Memory B cell (primary cell): ENCODE measurements around the gene GFPT1.

Experiments used
- ATAC-seq: fragments of 150-1000 bp; cut with Tn5 transposase; 2 replicates; pipeline ENCODE4 v1.10.0; 2021; ENCODE audit warnings: low read depth, mild to moderate bottlenecking, moderate library complexity
- DNase-seq, 2 donors: peaks; one replicate each; pipeline ENCODE4 v3.0.0; 2022; ENCODE audit warnings: low spot score in 2 of 2
- H3K27ac Mint-ChIP-seq: one replicate; pipeline ENCODE4 v1.8.0; 2022; ENCODE audit warnings: mild to moderate bottlenecking, moderate library complexity, mixed read lengths
- H3K27me3 Mint-ChIP-seq: one replicate; pipeline ENCODE4 v1.8.0; 2022; ENCODE audit warnings: mixed read lengths
- H3K36me3 Mint-ChIP-seq: one replicate; pipeline ENCODE4 v1.8.0; 2022; ENCODE audit warnings: mild to moderate bottlenecking, mixed read lengths
- H3K4me1 Mint-ChIP-seq: one replicate; pipeline ENCODE4 v1.8.0; 2022; ENCODE audit warnings: mixed read lengths
- H3K4me3 Mint-ChIP-seq: one replicate; pipeline ENCODE4 v1.8.0; 2022; ENCODE audit warnings: mild to moderate bottlenecking, moderate library complexity, mixed read lengths
- H3K9me3 Mint-ChIP-seq: one replicate; pipeline ENCODE4 v1.8.0; 2022; ENCODE audit warnings: mixed read lengths

The GFPT1 gene

GRCh38 chr2:69393963-69394362, 6.9 kb upstream of the GFPT1 start:
- Mint-ChIP-seq H3K4me3 (no peak overlapping the region), H3K9me3 (no peaks in the 10 kb centered on the region), H3K27me3 (no peaks in the 10 kb centered on the region), H3K27ac (no peak overlapping the region), H3K36me3 (peaks cover 16% of the 10 kb centered on the region), H3K4me1 (no peaks in the 10 kb centered on the region)
- ATAC-seq, result no peak
- DNase-seq, result no peak

GRCh38 chr2:69390471-69390870, 3.4 kb upstream of the GFPT1 start:
- no peak overlapping the region for H3K4me3 Mint-ChIP-seq
- H3K36me3 Mint-ChIP-seq, result peaks cover 10% of the 10 kb centered on the region
- no peak for DNase-seq
- no peaks in the 10 kb centered on the region for H3K27me3 Mint-ChIP-seq
- H3K9me3 Mint-ChIP-seq, result no peaks in the 10 kb centered on the region
- peaks cover 14% of the 10 kb centered on the region for H3K4me1 Mint-ChIP-seq
- no peak for ATAC-seq
- H3K27ac Mint-ChIP-seq, result no peak overlapping the region

GRCh38 chr2:69390001-69390400, 3.0 kb upstream of the GFPT1 start:
- Mint-ChIP-seq H3K27ac (no peak overlapping the region), H3K36me3 (peaks cover 9% of the 10 kb centered on the region), H3K27me3 (no peaks in the 10 kb centered on the region), H3K4me3 (no peak overlapping the region), H3K9me3 (no peaks in the 10 kb centered on the region), H3K4me1 (peaks cover 14% of the 10 kb centered on the region)
- DNase-seq, result no peak
- no peak for ATAC-seq

- no peak overlapping the region for H3K4me3 Mint-ChIP-seq
- no peaks in the 10 kb centered on the region for H3K27me3 Mint-ChIP-seq
- H3K9me3 Mint-ChIP-seq, result no peaks in the 10 kb centered on the region
- no peak for ATAC-seq
- peaks cover 4% of the 10 kb centered on the region for H3K36me3 Mint-ChIP-seq
- no peak overlapping the region for H3K27ac Mint-ChIP-seq
- peaks cover 14% of the 10 kb centered on the region for H3K4me1 Mint-ChIP-seq
- DNase-seq, result no peak
Observed at GRCh38 chr2:69389271-69389670, 2.2 kb upstream of the GFPT1 start.

- no peak for ATAC-seq
- no peaks in the 10 kb centered on the region for H3K9me3 Mint-ChIP-seq
- no peak for DNase-seq
- peak overlapping the region; percentile 88 for H3K27ac Mint-ChIP-seq
- H3K4me1 Mint-ChIP-seq, result peaks cover 17% of the 10 kb centered on the region
- H3K4me3 Mint-ChIP-seq, result peak overlapping the region; percentile 96
- H3K36me3 Mint-ChIP-seq, result no peaks in the 10 kb centered on the region
- H3K27me3 Mint-ChIP-seq, result no peaks in the 10 kb centered on the region
Observed at GRCh38 chr2:69387770-69388481, 899 bp upstream of the GFPT1 start.

GRCh38 chr2:69386360-69386759, 667 bp downstream of the GFPT1 start:
- peak overlapping the region; percentile 88 for H3K27ac Mint-ChIP-seq
- H3K4me1 Mint-ChIP-seq, result peaks cover 24% of the 10 kb centered on the region
- H3K4me3 Mint-ChIP-seq, result peak overlapping the region; percentile 96
- H3K9me3 Mint-ChIP-seq, result no peaks in the 10 kb centered on the region
- ATAC-seq (peak; percentile 0), DNase-seq (no peak)
- no peaks in the 10 kb centered on the region for H3K27me3 Mint-ChIP-seq
- H3K36me3 Mint-ChIP-seq, result peaks cover 5% of the 10 kb centered on the region

GRCh38 chr2:69385443-69386151, 1.4 kb downstream of the GFPT1 start:
- ATAC-seq (no peak), DNase-seq (no peak)
- no peaks in the 10 kb centered on the region for H3K27me3 Mint-ChIP-seq
- peaks cover 28% of the 10 kb centered on the region for H3K4me1 Mint-ChIP-seq
- H3K27ac Mint-ChIP-seq, result no peak overlapping the region
- peaks cover 6% of the 10 kb centered on the region for H3K36me3 Mint-ChIP-seq
- H3K9me3 Mint-ChIP-seq, result no peaks in the 10 kb centered on the region
- H3K4me3 Mint-ChIP-seq, result peak overlapping the region; percentile 96

GRCh38 chr2:69384618-69385081, 2.4 kb downstream of the GFPT1 start:
- H3K9me3 Mint-ChIP-seq, result no peaks in the 10 kb centered on the region
- no peak for DNase-seq
- peaks cover 8% of the 10 kb centered on the region for H3K36me3 Mint-ChIP-seq
- H3K27ac Mint-ChIP-seq, result no peak overlapping the region
- H3K4me1 Mint-ChIP-seq, result peaks cover 31% of the 10 kb centered on the region
- no peak overlapping the region for H3K4me3 Mint-ChIP-seq
- ATAC-seq, result no peak
- no peaks in the 10 kb centered on the region for H3K27me3 Mint-ChIP-seq

- Mint-ChIP-seq H3K27ac (no peak overlapping the region), H3K4me3 (no peak overlapping the region), H3K27me3 (no peaks in the 10 kb centered on the region), H3K4me1 (peaks cover 32% of the 10 kb centered on the region), H3K9me3 (no peaks in the 10 kb centered on the region), H3K36me3 (peaks cover 8% of the 10 kb centered on the region)
- DNase-seq, result no peak
- no peak for ATAC-seq
Observed at GRCh38 chr2:69383176-69383812, 3.7 kb downstream of the GFPT1 start.

- H3K4me1 Mint-ChIP-seq, result peaks cover 27% of the 10 kb centered on the region
- H3K36me3 Mint-ChIP-seq, result peaks cover 8% of the 10 kb centered on the region
- no peak overlapping the region for H3K4me3 Mint-ChIP-seq
- no peaks in the 10 kb centered on the region for H3K27me3 Mint-ChIP-seq
- ATAC-seq (no peak), DNase-seq (no peak)
- no peak overlapping the region for H3K27ac Mint-ChIP-seq
- no peaks in the 10 kb centered on the region for H3K9me3 Mint-ChIP-seq
Observed at GRCh38 chr2:69382547-69382946, 4.5 kb downstream of the GFPT1 start.

GRCh38 chr2:69381337-69381737, 5.7 kb downstream of the GFPT1 start:
- no peaks in the 10 kb centered on the region for H3K9me3 Mint-ChIP-seq
- no peak for ATAC-seq
- H3K27me3 Mint-ChIP-seq, result no peaks in the 10 kb centered on the region
- peaks cover 8% of the 10 kb centered on the region for H3K36me3 Mint-ChIP-seq
- H3K4me1 Mint-ChIP-seq, result peaks cover 23% of the 10 kb centered on the region
- no peak overlapping the region for H3K4me3 Mint-ChIP-seq
- peak overlapping the region; percentile 0 for H3K27ac Mint-ChIP-seq
- no peak for DNase-seq

GRCh38 chr2:69380072-69380917, 6.7 kb downstream of the GFPT1 start:
- DNase-seq (no peak), ATAC-seq (no peak)
- Mint-ChIP-seq H3K4me1 (peaks cover 20% of the 10 kb centered on the region), H3K4me3 (no peak overlapping the region), H3K36me3 (peaks cover 8% of the 10 kb centered on the region), H3K27me3 (no peaks in the 10 kb centered on the region), H3K9me3 (no peaks in the 10 kb centered on the region), H3K27ac (no peak overlapping the region)

- no peaks in the 10 kb centered on the region for H3K27me3 Mint-ChIP-seq
- H3K9me3 Mint-ChIP-seq, result no peaks in the 10 kb centered on the region
- H3K36me3 Mint-ChIP-seq, result peaks cover 12% of the 10 kb centered on the region
- ATAC-seq (no peak), DNase-seq (no peak)
- H3K27ac Mint-ChIP-seq, result no peak overlapping the region
- no peak overlapping the region for H3K4me3 Mint-ChIP-seq
- peaks cover 10% of the 10 kb centered on the region for H3K4me1 Mint-ChIP-seq
Observed at GRCh38 chr2:69376403-69376802, 10.6 kb downstream of the GFPT1 start.
